ENCODE results near the gene FERMT3. TPM values are rescaled to one million over a fixed set of nuclear protein-coding genes. Genes with fewer than 3 reads are reported as not detected.

Gene FERMT3
- total RNA-seq, 4 donors from 2014 or later = 15.1 to 94.1 (median 23.2) TPM

GRCh38 chr11:64237484-64237951, 31.0 kb downstream of the FERMT3 start:
- Histone ChIP-seq H3K36me3 (peaks cover 0 to 19% (median 0%) of the 10 kb centered on the region in 3 donors), H3K4me1 (peaks cover 0 to 55% (median 32%) of the 10 kb centered on the region in 4 donors), H3K27ac (peak overlapping the region; percentile 34 to 100 (median 83)), H3K9me3 (no peaks in the 10 kb centered on the region), H3K27me3 (no peaks in the 10 kb centered on the region), H3K4me3 (peak overlapping the region in 1 of 4 donors; percentile 22)
- TF ChIP-seq, protein P1, sequence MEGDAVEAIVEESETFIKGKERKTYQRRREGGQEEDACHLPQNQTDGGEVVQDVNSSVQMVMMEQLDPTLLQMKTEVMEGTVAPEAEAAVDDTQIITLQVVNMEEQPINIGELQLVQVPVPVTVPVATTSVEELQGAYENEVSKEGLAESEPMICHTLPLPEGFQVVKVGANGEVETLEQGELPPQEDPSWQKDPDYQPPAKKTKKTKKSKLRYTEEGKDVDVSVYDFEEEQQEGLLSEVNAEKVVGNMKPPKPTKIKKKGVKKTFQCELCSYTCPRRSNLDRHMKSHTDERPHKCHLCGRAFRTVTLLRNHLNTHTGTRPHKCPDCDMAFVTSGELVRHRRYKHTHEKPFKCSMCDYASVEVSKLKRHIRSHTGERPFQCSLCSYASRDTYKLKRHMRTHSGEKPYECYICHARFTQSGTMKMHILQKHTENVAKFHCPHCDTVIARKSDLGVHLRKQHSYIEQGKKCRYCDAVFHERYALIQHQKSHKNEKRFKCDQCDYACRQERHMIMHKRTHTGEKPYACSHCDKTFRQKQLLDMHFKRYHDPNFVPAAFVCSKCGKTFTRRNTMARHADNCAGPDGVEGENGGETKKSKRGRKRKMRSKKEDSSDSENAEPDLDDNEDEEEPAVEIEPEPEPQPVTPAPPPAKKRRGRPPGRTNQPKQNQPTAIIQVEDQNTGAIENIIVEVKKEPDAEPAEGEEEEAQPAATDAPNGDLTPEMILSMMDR (IDR thresholded peaks at IDR 0.05) = peak in 3 of 6 experiments; percentile 10 to 22 (median 20)
- peak in 1 of 2 donors; percentile 22 for TF ChIP-seq POLR2A (IDR thresholded peaks at IDR 0.05)
- peak in 2 of 3 donors; percentile 84 to 85 for DNase-seq

- Histone ChIP-seq H3K27ac (peak overlapping the region; percentile 34 to 100 (median 83)), H3K4me3 (no peak overlapping the region), H3K36me3 (peaks cover 0 to 19% (median 0%) of the 10 kb centered on the region in 3 donors), H3K4me1 (peaks cover 0 to 55% (median 35%) of the 10 kb centered on the region in 4 donors), H3K9me3 (no peaks in the 10 kb centered on the region), H3K27me3 (no peaks in the 10 kb centered on the region)
- no peak for TF ChIP-seq POLR2A (IDR thresholded peaks at IDR 0.05)
- TF ChIP-seq, protein P1 (IDR thresholded peaks at IDR 0.05) = no peak
- peak in 1 of 3 donors; percentile 61 for DNase-seq
Observed at GRCh38 chr11:64238076-64238475, 31.6 kb downstream of the FERMT3 start.

- H3K27me3 ChIP-seq = no peaks in the 10 kb centered on the region
- H3K4me1 ChIP-seq = peaks cover 0 to 58% (median 29%) of the 10 kb centered on the region in 4 donors
- H3K9me3 ChIP-seq = no peaks in the 10 kb centered on the region
- DNase-seq = no peak
- peak overlapping the region; percentile 41 to 100 (median 98) for H3K27ac ChIP-seq
- no peak for TF ChIP-seq POLR2A (IDR thresholded peaks at IDR 0.05)
- H3K4me3 ChIP-seq = no peak overlapping the region
- peaks cover 0 to 22% (median 0%) of the 10 kb centered on the region in 3 donors for H3K36me3 ChIP-seq
Observed at GRCh38 chr11:64238999-64239398, 32.5 kb downstream of the FERMT3 start.

DNA sequence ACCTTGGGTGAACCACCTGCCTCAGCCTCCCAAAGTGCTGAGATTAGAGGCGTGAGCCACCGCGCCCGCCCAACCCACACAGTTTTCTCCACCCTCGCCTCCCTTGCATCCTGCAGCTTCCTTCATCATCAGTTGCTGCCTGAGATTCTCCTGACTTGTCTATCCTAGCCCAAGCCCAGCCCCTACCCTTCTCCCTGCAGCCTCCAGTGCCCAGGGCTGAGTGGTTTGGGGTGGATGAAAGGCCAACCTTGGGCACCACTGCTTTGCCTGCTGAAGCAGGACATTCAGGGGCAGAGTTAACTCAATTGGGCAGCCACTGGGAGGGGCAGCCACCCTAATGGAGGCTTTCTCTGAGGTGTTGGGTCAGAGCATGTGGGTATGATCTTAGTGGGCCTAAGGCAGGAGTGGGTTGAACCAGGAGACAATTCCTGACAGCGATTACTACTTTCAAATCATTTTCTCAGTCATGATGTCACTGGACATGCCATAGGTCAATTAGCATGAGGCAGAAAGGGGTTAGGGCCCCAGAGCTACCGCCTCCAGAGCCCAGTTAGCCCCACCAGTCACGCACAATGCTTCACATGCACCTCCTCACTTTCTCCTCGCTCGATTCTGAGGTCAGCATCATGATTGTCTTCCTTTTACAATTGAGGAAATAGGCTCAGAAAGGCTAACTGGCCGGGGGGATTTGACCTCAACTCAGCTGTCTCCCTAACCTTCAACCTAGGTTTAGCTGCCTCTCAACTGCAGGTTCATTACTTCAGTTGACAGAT, 33.3 kb downstream of the FERMT3 start:
- Histone ChIP-seq H3K27ac (peak overlapping the region; percentile 98 to 100 (median 98)), H3K4me3 (peak overlapping the region; percentile 76 to 95 (median 94)), H3K36me3 (peaks cover 0 to 26% (median 0%) of the 10 kb centered on the region in 3 donors), H3K27me3 (no peaks in the 10 kb centered on the region), H3K9me3 (no peaks in the 10 kb centered on the region), H3K4me1 (peaks cover 0 to 61% (median 30%) of the 10 kb centered on the region in 4 donors)
- no peak for TF ChIP-seq POLR2A (IDR thresholded peaks at IDR 0.05)
- TF ChIP-seq, protein P1 (IDR thresholded peaks at IDR 0.05) = no peak
- DNase-seq = peak in 1 of 3 donors; percentile 72

- no peaks in the 10 kb centered on the region for H3K27me3 ChIP-seq
- TF ChIP-seq, protein P1 (IDR thresholded peaks at IDR 0.05) = no peak
- peak; percentile 92 to 95 for TF ChIP-seq POLR2A (IDR thresholded peaks at IDR 0.05)
- H3K9me3 ChIP-seq = no peaks in the 10 kb centered on the region
- peak within 1 kb of the TSS; percentile 98 to 100 (median 98) for H3K27ac ChIP-seq
- peak within 1 kb of the TSS; percentile 76 to 95 (median 94) for H3K4me3 ChIP-seq
- H3K36me3 ChIP-seq = peaks cover 0 to 26% (median 0%) of the 10 kb centered on the region in 3 donors
- peaks cover 0 to 61% (median 27%) of the 10 kb centered on the region in 4 donors for H3K4me1 ChIP-seq
- peak; percentile 99 for DNase-seq
Observed at GRCh38 chr11:64240435-64241240, 34.1 kb downstream of the FERMT3 start, which contains the start of gene FKBP2. TSS of gene FKBP2 (plus strand) at chr11:64241095. CDS start at chr11:64242388, 1,293 bp downstream.

Measured in Peyer's patch (tissue), 4 donors.